ENCODE measurements around the gene SPRED2. TPM values are rescaled to one million over a fixed set of nuclear protein-coding genes. Genes with fewer than 3 reads are reported as not detected.
"Not testable (repeated sequence)": the region's sequence is repeated elsewhere in the genome, so short reads cannot be mapped to it uniquely, and the experiment has no call there.

Gene SPRED2
- polyA plus RNA-seq, 1 donor from 2014 or later: 5.3 TPM

DNA sequence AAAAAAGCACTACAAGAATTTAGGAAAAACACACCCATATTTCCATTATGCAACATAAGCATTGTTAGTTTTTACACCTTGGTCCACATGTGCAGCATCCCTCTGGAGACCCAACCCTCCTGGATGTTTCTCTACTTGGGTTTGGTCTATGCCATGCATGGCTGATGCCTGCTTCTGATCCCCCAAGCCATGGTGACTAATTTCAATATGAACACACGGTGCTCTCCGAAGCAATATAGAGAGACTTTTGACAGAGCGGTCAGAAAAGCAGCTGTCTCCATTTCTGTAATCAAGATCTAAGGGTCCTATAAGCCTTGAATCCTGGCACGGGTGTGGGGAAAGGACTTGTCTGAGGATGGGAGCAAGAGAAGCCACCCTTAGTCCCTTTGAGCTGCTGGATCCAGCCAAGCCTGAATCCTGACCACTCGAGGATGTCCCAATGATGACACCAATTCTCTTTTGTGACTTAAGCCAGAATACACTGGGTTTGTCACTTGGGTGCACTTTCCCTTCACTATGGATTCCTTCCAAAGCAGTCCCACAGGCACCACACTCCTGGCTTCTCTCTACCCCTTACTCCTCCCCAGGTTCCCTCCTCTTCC, 113.2 kb downstream of the SPRED2 start:
- Histone ChIP-seq H3K79me2 (replicated peaks; ENCODE audit: insufficient read depth, low read length) (no peaks in the 10 kb centered on the region), H3K4me3 (ENCODE audit: low read length) (no peak overlapping the region), H3K9me3 (ENCODE audit: low read length) (no peaks in the 10 kb centered on the region), H3K27ac (ENCODE audit: low read length) (no peak overlapping the region), H3K36me3 (ENCODE audit: insufficient read depth, low read length) (peaks cover 8% of the 10 kb centered on the region), H3F3A (ENCODE audit: insufficient read depth, low read length, poor library complexity, severe bottlenecking) (no peaks in the 10 kb centered on the region), H3K9ac (ENCODE audit: low read length) (no peak overlapping the region), H3K9me2 (ENCODE audit: insufficient read depth, low read length) (no peaks in the 10 kb centered on the region), H2AFZ (ENCODE audit: low read depth, low read length) (no peak overlapping the region), H4K20me1 (ENCODE audit: insufficient read depth) (no peaks in the 10 kb centered on the region), H3K27me3 (ENCODE audit: insufficient read depth, low read depth, low read length) (no peaks in the 10 kb centered on the region), H3K4me2 (ENCODE audit: low read length) (no peak overlapping the region)
- TF ChIP-seq EZH2 (IDR thresholded peaks at IDR 0.05; ENCODE audit: borderline replicate concordance, insufficient read depth, low read length, poor library complexity, severe bottlenecking) (no peak), MXI1 (conservative IDR thresholded peaks at IDR 0.05; ENCODE audit: poor library complexity, severe bottlenecking) (no peak), RAD21 (conservative IDR thresholded peaks at IDR 0.05) (no peak), POLR2AphosphoS5 (IDR thresholded peaks at IDR 0.05) (no peak), SMC3 (conservative IDR thresholded peaks at IDR 0.05; ENCODE audit: poor library complexity) (no peak), EP300 (conservative IDR thresholded peaks at IDR 0.05; ENCODE audit: poor library complexity, severe bottlenecking) (no peak), TAF1 (IDR thresholded peaks at IDR 0.05; ENCODE audit: low read depth) (no peak)
- TF ChIP-seq, protein P1, sequence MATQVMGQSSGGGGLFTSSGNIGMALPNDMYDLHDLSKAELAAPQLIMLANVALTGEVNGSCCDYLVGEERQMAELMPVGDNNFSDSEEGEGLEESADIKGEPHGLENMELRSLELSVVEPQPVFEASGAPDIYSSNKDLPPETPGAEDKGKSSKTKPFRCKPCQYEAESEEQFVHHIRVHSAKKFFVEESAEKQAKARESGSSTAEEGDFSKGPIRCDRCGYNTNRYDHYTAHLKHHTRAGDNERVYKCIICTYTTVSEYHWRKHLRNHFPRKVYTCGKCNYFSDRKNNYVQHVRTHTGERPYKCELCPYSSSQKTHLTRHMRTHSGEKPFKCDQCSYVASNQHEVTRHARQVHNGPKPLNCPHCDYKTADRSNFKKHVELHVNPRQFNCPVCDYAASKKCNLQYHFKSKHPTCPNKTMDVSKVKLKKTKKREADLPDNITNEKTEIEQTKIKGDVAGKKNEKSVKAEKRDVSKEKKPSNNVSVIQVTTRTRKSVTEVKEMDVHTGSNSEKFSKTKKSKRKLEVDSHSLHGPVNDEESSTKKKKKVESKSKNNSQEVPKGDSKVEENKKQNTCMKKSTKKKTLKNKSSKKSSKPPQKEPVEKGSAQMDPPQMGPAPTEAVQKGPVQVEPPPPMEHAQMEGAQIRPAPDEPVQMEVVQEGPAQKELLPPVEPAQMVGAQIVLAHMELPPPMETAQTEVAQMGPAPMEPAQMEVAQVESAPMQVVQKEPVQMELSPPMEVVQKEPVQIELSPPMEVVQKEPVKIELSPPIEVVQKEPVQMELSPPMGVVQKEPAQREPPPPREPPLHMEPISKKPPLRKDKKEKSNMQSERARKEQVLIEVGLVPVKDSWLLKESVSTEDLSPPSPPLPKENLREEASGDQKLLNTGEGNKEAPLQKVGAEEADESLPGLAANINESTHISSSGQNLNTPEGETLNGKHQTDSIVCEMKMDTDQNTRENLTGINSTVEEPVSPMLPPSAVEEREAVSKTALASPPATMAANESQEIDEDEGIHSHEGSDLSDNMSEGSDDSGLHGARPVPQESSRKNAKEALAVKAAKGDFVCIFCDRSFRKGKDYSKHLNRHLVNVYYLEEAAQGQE (IDR thresholded peaks at IDR 0.05; ENCODE audit: borderline replicate concordance): no peak
- TF ChIP-seq, protein P2, sequence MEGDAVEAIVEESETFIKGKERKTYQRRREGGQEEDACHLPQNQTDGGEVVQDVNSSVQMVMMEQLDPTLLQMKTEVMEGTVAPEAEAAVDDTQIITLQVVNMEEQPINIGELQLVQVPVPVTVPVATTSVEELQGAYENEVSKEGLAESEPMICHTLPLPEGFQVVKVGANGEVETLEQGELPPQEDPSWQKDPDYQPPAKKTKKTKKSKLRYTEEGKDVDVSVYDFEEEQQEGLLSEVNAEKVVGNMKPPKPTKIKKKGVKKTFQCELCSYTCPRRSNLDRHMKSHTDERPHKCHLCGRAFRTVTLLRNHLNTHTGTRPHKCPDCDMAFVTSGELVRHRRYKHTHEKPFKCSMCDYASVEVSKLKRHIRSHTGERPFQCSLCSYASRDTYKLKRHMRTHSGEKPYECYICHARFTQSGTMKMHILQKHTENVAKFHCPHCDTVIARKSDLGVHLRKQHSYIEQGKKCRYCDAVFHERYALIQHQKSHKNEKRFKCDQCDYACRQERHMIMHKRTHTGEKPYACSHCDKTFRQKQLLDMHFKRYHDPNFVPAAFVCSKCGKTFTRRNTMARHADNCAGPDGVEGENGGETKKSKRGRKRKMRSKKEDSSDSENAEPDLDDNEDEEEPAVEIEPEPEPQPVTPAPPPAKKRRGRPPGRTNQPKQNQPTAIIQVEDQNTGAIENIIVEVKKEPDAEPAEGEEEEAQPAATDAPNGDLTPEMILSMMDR (IDR thresholded peaks at IDR 0.05; ENCODE audit: poor library complexity, severe bottlenecking): no peak

DNA sequence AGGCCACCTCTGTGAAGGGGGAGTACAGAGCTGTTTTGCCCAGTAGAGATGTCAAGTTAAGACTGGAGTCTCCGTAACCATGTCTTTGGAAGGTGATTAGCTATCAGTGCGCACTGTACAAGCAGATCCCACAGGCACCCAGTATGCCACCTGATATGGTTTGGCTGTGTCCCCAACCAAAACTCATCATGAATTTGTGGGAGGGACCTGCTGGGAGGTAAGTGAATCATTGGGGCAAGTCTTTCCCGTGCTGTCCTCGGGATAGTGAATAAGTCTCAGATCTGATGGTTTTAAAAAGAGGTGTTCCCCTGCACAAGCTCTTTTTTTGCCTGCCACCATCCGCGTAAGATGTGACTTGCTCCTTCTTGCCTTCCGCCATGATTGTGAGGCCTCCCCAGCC, 114.6 kb downstream of the SPRED2 start:
- Histone ChIP-seq H3K27me3 (ENCODE audit: insufficient read depth, low read depth, low read length) (no peaks in the 10 kb centered on the region), H3K27ac (ENCODE audit: low read length) (no peak overlapping the region), H3K36me3 (ENCODE audit: insufficient read depth, low read length) (peaks cover 17% of the 10 kb centered on the region), H3F3A (ENCODE audit: insufficient read depth, low read length, poor library complexity, severe bottlenecking) (no peaks in the 10 kb centered on the region), H3K9me3 (ENCODE audit: low read length) (no peaks in the 10 kb centered on the region), H3K4me3 (ENCODE audit: low read length) (no peak overlapping the region), H3K9ac (ENCODE audit: low read length) (no peak overlapping the region), H3K79me2 (replicated peaks; ENCODE audit: insufficient read depth, low read length) (no peaks in the 10 kb centered on the region), H3K4me2 (ENCODE audit: low read length) (no peak overlapping the region), H3K9me2 (ENCODE audit: insufficient read depth, low read length) (no peaks in the 10 kb centered on the region), H2AFZ (ENCODE audit: low read depth, low read length) (no peak overlapping the region), H4K20me1 (ENCODE audit: insufficient read depth) (no peaks in the 10 kb centered on the region)
- TF ChIP-seq, protein P2 (IDR thresholded peaks at IDR 0.05; ENCODE audit: poor library complexity, severe bottlenecking): no peak
- TF ChIP-seq TAF1 (IDR thresholded peaks at IDR 0.05; ENCODE audit: low read depth) (no peak), EP300 (conservative IDR thresholded peaks at IDR 0.05; ENCODE audit: poor library complexity, severe bottlenecking) (no peak), POLR2AphosphoS5 (IDR thresholded peaks at IDR 0.05) (no peak), SMC3 (conservative IDR thresholded peaks at IDR 0.05; ENCODE audit: poor library complexity) (no peak), EZH2 (IDR thresholded peaks at IDR 0.05; ENCODE audit: borderline replicate concordance, insufficient read depth, low read length, poor library complexity, severe bottlenecking) (no peak), MXI1 (conservative IDR thresholded peaks at IDR 0.05; ENCODE audit: poor library complexity, severe bottlenecking) (no peak), RAD21 (conservative IDR thresholded peaks at IDR 0.05) (no peak)
- TF ChIP-seq, protein P1 (IDR thresholded peaks at IDR 0.05; ENCODE audit: borderline replicate concordance): no peak

DNA sequence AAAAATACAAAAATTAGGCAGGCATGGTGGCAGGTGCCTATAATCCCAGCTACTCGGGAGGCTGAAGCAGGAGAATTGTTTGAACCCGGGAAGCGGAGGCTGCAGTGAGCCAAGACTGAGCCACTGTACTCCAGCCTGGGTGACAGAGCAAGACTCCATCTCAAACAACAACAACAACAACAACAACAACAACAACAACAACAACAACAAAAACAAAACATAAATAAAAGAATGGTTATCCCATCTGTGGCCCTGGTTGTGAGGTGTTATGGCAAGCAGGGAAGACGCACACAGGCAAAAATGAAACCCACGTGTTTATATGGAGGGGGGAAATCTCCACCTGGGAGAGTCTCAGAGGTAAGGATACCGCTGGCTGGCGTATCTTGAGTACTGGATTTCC, 115.0 kb downstream of the SPRED2 start:
- H3K9me2 ChIP-seq (ENCODE audit: insufficient read depth, low read length); H3K4me2 ChIP-seq (ENCODE audit: low read length); H3F3A ChIP-seq (ENCODE audit: insufficient read depth, low read length, poor library complexity, severe bottlenecking); H4K20me1 ChIP-seq (ENCODE audit: insufficient read depth); H3K79me2 ChIP-seq (replicated peaks; ENCODE audit: insufficient read depth, low read length); H3K27ac ChIP-seq (ENCODE audit: low read length); H3K27me3 ChIP-seq (ENCODE audit: insufficient read depth, low read depth, low read length); H2AFZ ChIP-seq (ENCODE audit: low read depth, low read length); H3K9ac ChIP-seq (ENCODE audit: low read length); H3K9me3 ChIP-seq (ENCODE audit: low read length); H3K4me3 ChIP-seq (ENCODE audit: low read length): not testable (repeated sequence)
- H3K36me3 ChIP-seq (ENCODE audit: insufficient read depth, low read length): peaks cover 17% of the 10 kb centered on the region
